Fibroblast of lung (primary cell): ENCODE data around the gene CREBRF. TPM values are rescaled to one million over a fixed set of nuclear protein-coding genes. Genes with fewer than 3 reads are reported as not detected.
A peak's percentile ranks its signal among the peaks of the same experiment; 100 is the strongest.

ENCODE experiments used
- DNase-seq, 2 donors: peaks; one replicate each; pipeline versions ENCODE4 v3.0.0 to v3.0.0-alpha.2; 2010; ENCODE audit warnings: low read depth in 2 of 2
- H2AFZ ChIP-seq: 2 replicates; pipeline ENCODE4 v1.5.1; 2012; ENCODE audit warnings: low read length, control low read depth, inconsistent platforms
- H3K27ac ChIP-seq: 2 replicates; pipeline ENCODE4 v1.5.1; 2011; ENCODE audit warnings: low read length, control low read depth; ENCODE audit not compliant: insufficient read depth
- H3K27me3 ChIP-seq: 2 replicates; pipeline ENCODE4 v1.5.1; 2011; ENCODE audit warnings: mild to moderate bottlenecking, low read length; ENCODE audit not compliant: control insufficient read depth, insufficient read depth
- H3K36me3 ChIP-seq: 2 replicates; pipeline ENCODE4 v1.5.1; 2011; ENCODE audit warnings: low read length; ENCODE audit not compliant: control insufficient read depth, insufficient read depth
- H3K4me1 ChIP-seq: 2 replicates; pipeline ENCODE4 v1.5.1; 2011; ENCODE audit warnings: low read length; ENCODE audit not compliant: control insufficient read depth, insufficient read depth; ENCODE audit errors: extremely low read depth
- H3K4me2 ChIP-seq: 2 replicates; pipeline ENCODE4 v1.5.1; 2011; ENCODE audit warnings: low read length, control low read depth; ENCODE audit not compliant: insufficient read depth; ENCODE audit errors: extremely low read depth
- H3K4me3 ChIP-seq, 4 experiments: fragments of 200-600 bp in 1 of 4; sonication (generic) in 1 of 4; replicated peaks in 1 of 4; 2 replicates each; pipeline ENCODE4 v1.5.1; 2011 to 2016; ENCODE audit warnings: low read length in 4 of 4, low read depth in 3 of 4, mild to moderate bottlenecking in 3 of 4, control low read depth in 2 of 4, inconsistent platforms in 1 of 4, mixed read lengths in 1 of 4; ENCODE audit not compliant: insufficient read depth in 1 of 4; ENCODE audit errors: control extremely low read depth in 1 of 4
- H3K79me2 ChIP-seq: 2 replicates; pipeline ENCODE4 v1.5.1; 2012; ENCODE audit warnings: mild to moderate bottlenecking, low read length, inconsistent platforms; ENCODE audit not compliant: control insufficient read depth, insufficient read depth
- H3K9ac ChIP-seq: 2 replicates; pipeline ENCODE4 v1.5.1; 2011; ENCODE audit warnings: mild to moderate bottlenecking, low read length, control low read depth; ENCODE audit not compliant: insufficient read depth
- H3K9me3 ChIP-seq: 2 replicates; pipeline ENCODE4 v1.5.1; 2012; ENCODE audit warnings: low read depth, low read length; ENCODE audit not compliant: control insufficient read depth, insufficient read depth
- H4K20me1 ChIP-seq: 2 replicates; pipeline ENCODE4 v1.5.1; 2011; ENCODE audit warnings: low read length; ENCODE audit not compliant: control insufficient read depth, insufficient read depth; ENCODE audit errors: extremely low read depth
- CTCF ChIP-seq, 2 donors: IDR thresholded peaks in 1 of 2; conservative IDR thresholded peaks in 1 of 2; 1 replicate in 1 of 2; 2 replicates in 1 of 2; pipeline ENCODE4 v1.5.1; 2011 to 2012; ENCODE audit warnings: low read length in 2 of 2, control low read depth in 1 of 2, inconsistent platforms in 1 of 2, low read depth in 1 of 2, mild to moderate bottlenecking in 1 of 2
- EZH2 ChIP-seq: IDR thresholded peaks from 2 replicates; pipeline ENCODE4 v1.5.1; 2012; ENCODE audit warnings: low read length, control low read depth, mild to moderate bottlenecking; ENCODE audit errors: missing control alignments
- polyA plus RNA-seq, 2 donors: library from polyadenylated mRNA; depleted of rRNA in 1 of 2; stranded (reverse) in 1 of 2; unstranded in 1 of 2; fragments of >200 nt; gene quantifications; 2 replicates each; pipeline ENCODE4 v1.2.1, GENCODE V29; 2011 to 2012; ENCODE audit warnings: missing spikeins in 1 of 2
- total RNA-seq: library from RNA; depleted of rRNA; stranded (reverse); fragments of >200 nt; gene quantifications from 2 replicates; pipeline ENCODE4 v1.2.1, GENCODE V29; 2014

Gene CREBRF
- total and polyA plus RNA-seq, 2 donors (not counting 1 experiment from before 2014, with no cell fraction given) = 14.4 to 38.8 TPM

- Histone ChIP-seq H3K27me3 (no peaks in the 10 kb centered on the region), H3K9ac (no peak overlapping the region), H3K4me2 (no peak overlapping the region), H2AFZ (no peak overlapping the region), H3K27ac (no peak overlapping the region), H3K79me2 (peaks cover 38% of the 10 kb centered on the region), H4K20me1 (no peaks in the 10 kb centered on the region), H3K36me3 (no peaks in the 10 kb centered on the region), H3K4me1 (peaks cover 3% of the 10 kb centered on the region), H3K4me3 (no peak overlapping the region), H3K9me3 (no peaks in the 10 kb centered on the region)
- DNase-seq = peak in 1 of 2 donors; percentile 52
- TF ChIP-seq EZH2 (no peak), CTCF (conservative IDR thresholded peaks at IDR 0.05 in 1 of 2, IDR thresholded peaks at IDR 0.05 in 1 of 2; ENCODE audit: low read depth in 1 of 2, low read length in 2 of 2) (no peak)
These were observed 30.5 kb upstream of the CREBRF start for GRCh38 chr5:173025651-173026050.

- Histone ChIP-seq H3K4me3 (no peak overlapping the region), H3K79me2 (peaks cover 40% of the 10 kb centered on the region), H3K27me3 (no peaks in the 10 kb centered on the region), H3K4me1 (peaks cover 2% of the 10 kb centered on the region), H3K27ac (no peak overlapping the region), H3K9ac (no peak overlapping the region), H4K20me1 (no peaks in the 10 kb centered on the region), H3K36me3 (no peaks in the 10 kb centered on the region), H2AFZ (no peak overlapping the region), H3K4me2 (no peak overlapping the region), H3K9me3 (no peaks in the 10 kb centered on the region)
- TF ChIP-seq EZH2 (no peak), CTCF (conservative IDR thresholded peaks at IDR 0.05 in 1 of 2, IDR thresholded peaks at IDR 0.05 in 1 of 2; ENCODE audit: low read depth in 1 of 2, low read length in 2 of 2) (no peak)
- no peak for DNase-seq
These were observed 28.2 kb upstream of the CREBRF start for GRCh38 chr5:173027905-173028304.

- no peak overlapping the region for H3K4me3 ChIP-seq
- no peak overlapping the region for H3K27ac ChIP-seq
- TF ChIP-seq EZH2 (no peak), CTCF (conservative IDR thresholded peaks at IDR 0.05 in 1 of 2, IDR thresholded peaks at IDR 0.05 in 1 of 2; ENCODE audit: low read depth in 1 of 2, low read length in 2 of 2) (no peak)
- peaks cover 43% of the 10 kb centered on the region for H3K79me2 ChIP-seq
- H3K9me3 ChIP-seq = no peaks in the 10 kb centered on the region
- no peak overlapping the region for H2AFZ ChIP-seq
- no peaks in the 10 kb centered on the region for H4K20me1 ChIP-seq
- H3K36me3 ChIP-seq = no peaks in the 10 kb centered on the region
- peaks cover 2% of the 10 kb centered on the region for H3K4me1 ChIP-seq
- no peaks in the 10 kb centered on the region for H3K27me3 ChIP-seq
- DNase-seq = peak in 1 of 2 donors; percentile 52
- no peak overlapping the region for H3K4me2 ChIP-seq
- H3K9ac ChIP-seq = no peak overlapping the region
These were observed 27.3 kb upstream of the CREBRF start for GRCh38 chr5:173028811-173029327.
